Measurements from ENCODE around the gene BPIFB1.

GRCh38 chr20:33316958-33317357 lies 33.9 kb downstream of the BPIFB1 start:
- TF ChIP-seq FOXP4 (CRISPR knock-in tag; IDR thresholded peaks at IDR 0.05) (no peak), HMGXB4 (CRISPR knock-in tag; IDR thresholded peaks at IDR 0.05) (no peak), CTCF (IDR thresholded peaks at IDR 0.05) (no peak), RORB (CRISPR knock-in tag; IDR thresholded peaks at IDR 0.05) (no peak), NR3C1 (CRISPR knock-in tag; conservative IDR thresholded peaks at IDR 0.05; ENCODE audit: low read depth) (no peak)
- TF ChIP-seq, protein P1, sequence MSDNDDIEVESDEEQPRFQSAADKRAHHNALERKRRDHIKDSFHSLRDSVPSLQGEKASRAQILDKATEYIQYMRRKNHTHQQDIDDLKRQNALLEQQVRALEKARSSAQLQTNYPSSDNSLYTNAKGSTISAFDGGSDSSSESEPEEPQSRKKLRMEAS (CRISPR knock-in tag; IDR thresholded peaks at IDR 0.05) = no peak
- TF ChIP-seq, protein P2, sequence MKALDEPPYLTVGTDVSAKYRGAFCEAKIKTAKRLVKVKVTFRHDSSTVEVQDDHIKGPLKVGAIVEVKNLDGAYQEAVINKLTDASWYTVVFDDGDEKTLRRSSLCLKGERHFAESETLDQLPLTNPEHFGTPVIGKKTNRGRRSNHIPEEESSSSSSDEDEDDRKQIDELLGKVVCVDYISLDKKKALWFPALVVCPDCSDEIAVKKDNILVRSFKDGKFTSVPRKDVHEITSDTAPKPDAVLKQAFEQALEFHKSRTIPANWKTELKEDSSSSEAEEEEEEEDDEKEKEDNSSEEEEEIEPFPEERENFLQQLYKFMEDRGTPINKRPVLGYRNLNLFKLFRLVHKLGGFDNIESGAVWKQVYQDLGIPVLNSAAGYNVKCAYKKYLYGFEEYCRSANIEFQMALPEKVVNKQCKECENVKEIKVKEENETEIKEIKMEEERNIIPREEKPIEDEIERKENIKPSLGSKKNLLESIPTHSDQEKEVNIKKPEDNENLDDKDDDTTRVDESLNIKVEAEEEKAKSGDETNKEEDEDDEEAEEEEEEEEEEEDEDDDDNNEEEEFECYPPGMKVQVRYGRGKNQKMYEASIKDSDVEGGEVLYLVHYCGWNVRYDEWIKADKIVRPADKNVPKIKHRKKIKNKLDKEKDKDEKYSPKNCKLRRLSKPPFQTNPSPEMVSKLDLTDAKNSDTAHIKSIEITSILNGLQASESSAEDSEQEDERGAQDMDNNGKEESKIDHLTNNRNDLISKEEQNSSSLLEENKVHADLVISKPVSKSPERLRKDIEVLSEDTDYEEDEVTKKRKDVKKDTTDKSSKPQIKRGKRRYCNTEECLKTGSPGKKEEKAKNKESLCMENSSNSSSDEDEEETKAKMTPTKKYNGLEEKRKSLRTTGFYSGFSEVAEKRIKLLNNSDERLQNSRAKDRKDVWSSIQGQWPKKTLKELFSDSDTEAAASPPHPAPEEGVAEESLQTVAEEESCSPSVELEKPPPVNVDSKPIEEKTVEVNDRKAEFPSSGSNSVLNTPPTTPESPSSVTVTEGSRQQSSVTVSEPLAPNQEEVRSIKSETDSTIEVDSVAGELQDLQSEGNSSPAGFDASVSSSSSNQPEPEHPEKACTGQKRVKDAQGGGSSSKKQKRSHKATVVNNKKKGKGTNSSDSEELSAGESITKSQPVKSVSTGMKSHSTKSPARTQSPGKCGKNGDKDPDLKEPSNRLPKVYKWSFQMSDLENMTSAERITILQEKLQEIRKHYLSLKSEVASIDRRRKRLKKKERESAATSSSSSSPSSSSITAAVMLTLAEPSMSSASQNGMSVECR (CRISPR knock-in tag; IDR thresholded peaks at IDR 0.05; ENCODE audit: borderline replicate concordance) = no peak
